ENCODE results near the gene KIRREL2. TPM values are rescaled to one million over a fixed set of nuclear protein-coding genes. Genes with fewer than 3 reads are reported as not detected.
A peak's percentile ranks its signal among the peaks of the same experiment; 100 is the strongest.
"Not testable (repeated sequence)": the region's sequence is repeated elsewhere in the genome, so short reads cannot be mapped to it uniquely, and the experiment has no call there.

Gene KIRREL2
- total RNA-seq, 1 experiment from 2014 or later, result not detected

GRCh38 chr19:35891819-35892218 lies 35.1 kb downstream of the KIRREL2 start:
- H3K36me3 ChIP-seq (ENCODE audit: insufficient read depth, low read length), result not testable (repeated sequence)

DNA sequence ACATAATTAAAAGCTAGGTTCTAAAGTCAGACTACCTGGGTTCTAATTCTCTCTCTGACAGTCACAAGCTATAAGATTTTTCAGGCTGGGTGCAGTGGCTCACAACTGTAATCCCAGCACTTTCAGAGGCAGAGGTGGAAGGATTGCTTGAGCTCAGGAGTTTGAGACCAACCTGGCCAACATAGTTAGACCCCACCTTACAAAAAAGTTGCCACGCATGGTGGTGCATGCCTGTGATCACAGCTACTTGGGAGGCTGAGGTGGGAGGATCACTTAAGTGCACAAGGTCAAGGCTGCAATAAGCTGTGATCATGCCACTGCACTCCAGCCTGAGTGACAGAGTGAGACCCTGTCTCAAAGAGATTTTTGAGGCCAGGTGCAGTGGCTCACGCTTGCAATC lies 37.6 kb downstream of the KIRREL2 start:
- no peaks in the 10 kb centered on the region for H3K27me3 ChIP-seq (ENCODE audit: low read length)
- H2AFZ ChIP-seq (ENCODE audit: low read length), result no peak overlapping the region
- peaks cover 7% of the 10 kb centered on the region for H3K36me3 ChIP-seq (ENCODE audit: insufficient read depth, low read length)
- H3K9ac ChIP-seq (ENCODE audit: low read length), result no peak overlapping the region
- H3K79me2 ChIP-seq (ENCODE audit: low read length), result peaks cover 18% of the 10 kb centered on the region
- H3K4me3 ChIP-seq (ENCODE audit: low read length), result no peak overlapping the region
- H3K27ac ChIP-seq (ENCODE audit: low read length), result no peak overlapping the region
- no peaks in the 10 kb centered on the region for H3K9me3 ChIP-seq (ENCODE audit: low read length)
- no peaks in the 10 kb centered on the region for H3K9me2 ChIP-seq (replicated peaks; ENCODE audit: insufficient read depth, low read length)
- DNase-seq, result no peak
- H3K4me2 ChIP-seq (ENCODE audit: low read depth, low read length, poor library complexity, severe bottlenecking), result no peak overlapping the region
- peaks cover 9% of the 10 kb centered on the region for H3K4me1 ChIP-seq (ENCODE audit: low read length)
- no peaks in the 10 kb centered on the region for H4K20me1 ChIP-seq (ENCODE audit: insufficient read depth, low read depth, low read length)

More at GRCh38 chr19:35891819-35892218, 35.1 kb downstream of the KIRREL2 start:
- H2AFZ ChIP-seq (ENCODE audit: low read length); H3K4me3 ChIP-seq (ENCODE audit: low read length); H3K4me1 ChIP-seq (ENCODE audit: low read length); H4K20me1 ChIP-seq (ENCODE audit: insufficient read depth, low read depth, low read length); H3K9ac ChIP-seq (ENCODE audit: low read length); H3K9me3 ChIP-seq (ENCODE audit: low read length); H3K4me2 ChIP-seq (ENCODE audit: low read depth, low read length, poor library complexity, severe bottlenecking); H3K27ac ChIP-seq (ENCODE audit: low read length); H3K79me2 ChIP-seq (ENCODE audit: low read length); H3K9me2 ChIP-seq (replicated peaks; ENCODE audit: insufficient read depth, low read length); DNase-seq; H3K27me3 ChIP-seq (ENCODE audit: low read length): not testable (repeated sequence)

GRCh38 chr19:35895911-35896642 lies 39.4 kb downstream of the KIRREL2 start:
- peaks cover 5% of the 10 kb centered on the region; the same call in 1 of the 2 replicates for H3K36me3 ChIP-seq (ENCODE audit: insufficient read depth, low read length)

DNA sequence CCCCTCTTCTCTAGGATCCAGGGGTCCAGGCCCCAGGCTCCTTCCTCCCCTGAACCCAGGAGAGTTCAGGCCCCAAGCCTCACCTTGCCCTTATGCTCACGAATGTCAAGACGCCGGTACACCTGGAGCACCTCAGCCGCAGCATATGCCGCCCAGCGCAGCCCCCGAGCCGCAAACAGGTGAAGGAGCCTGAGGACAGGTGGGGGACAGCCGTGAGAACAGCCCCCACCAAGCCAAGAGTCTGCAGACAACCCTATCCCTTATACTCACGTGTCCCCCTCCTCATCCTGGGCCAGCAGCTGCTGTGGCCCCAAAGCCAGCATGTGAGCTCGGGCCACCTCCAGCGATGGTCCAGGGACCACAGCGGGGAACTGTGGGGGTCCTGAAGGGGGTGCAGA lies 39.9 kb downstream of the KIRREL2 start:
- Histone ChIP-seq H3K9me2 (replicated peaks; ENCODE audit: insufficient read depth, low read length) (no peaks in the 10 kb centered on the region), H4K20me1 (ENCODE audit: insufficient read depth, low read depth, low read length) (no peaks in the 10 kb centered on the region), H3K79me2 (ENCODE audit: low read length) (peaks cover 21% of the 10 kb centered on the region), H3K4me2 (ENCODE audit: low read depth, low read length, poor library complexity, severe bottlenecking) (no peak overlapping the region), H3K4me3 (ENCODE audit: low read length) (no peak overlapping the region), H3K27me3 (ENCODE audit: low read length) (no peaks in the 10 kb centered on the region), H3K27ac (ENCODE audit: low read length) (no peak overlapping the region), H3K36me3 (ENCODE audit: insufficient read depth, low read length) (0 out of 2 replicates have a peak, but pooled peaks cover 4% of the 10 kb centered on the region), H3K4me1 (ENCODE audit: low read length) (peaks cover 24% of the 10 kb centered on the region), H3K9me3 (ENCODE audit: low read length) (no peaks in the 10 kb centered on the region), H2AFZ (ENCODE audit: low read length) (no peak overlapping the region), H3K9ac (ENCODE audit: low read length) (no peak overlapping the region)
- DNase-seq, result peak; percentile 24

More at GRCh38 chr19:35895911-35896642, 39.4 kb downstream of the KIRREL2 start:
- DNase-seq, result peak; percentile 34
- Histone ChIP-seq H3K4me2 (ENCODE audit: low read depth, low read length, poor library complexity, severe bottlenecking) (no peak overlapping the region), H2AFZ (ENCODE audit: low read length) (no peak overlapping the region), H3K9me3 (ENCODE audit: low read length) (no peaks in the 10 kb centered on the region), H3K79me2 (ENCODE audit: low read length) (peaks cover 21% of the 10 kb centered on the region), H3K27ac (ENCODE audit: low read length) (no peak overlapping the region), H4K20me1 (ENCODE audit: insufficient read depth, low read depth, low read length) (no peaks in the 10 kb centered on the region), H3K9me2 (replicated peaks; ENCODE audit: insufficient read depth, low read length) (no peaks in the 10 kb centered on the region), H3K4me3 (ENCODE audit: low read length) (no peak overlapping the region), H3K9ac (ENCODE audit: low read length) (no peak overlapping the region), H3K4me1 (ENCODE audit: low read length) (peaks cover 19% of the 10 kb centered on the region), H3K27me3 (ENCODE audit: low read length) (no peaks in the 10 kb centered on the region)

DNA sequence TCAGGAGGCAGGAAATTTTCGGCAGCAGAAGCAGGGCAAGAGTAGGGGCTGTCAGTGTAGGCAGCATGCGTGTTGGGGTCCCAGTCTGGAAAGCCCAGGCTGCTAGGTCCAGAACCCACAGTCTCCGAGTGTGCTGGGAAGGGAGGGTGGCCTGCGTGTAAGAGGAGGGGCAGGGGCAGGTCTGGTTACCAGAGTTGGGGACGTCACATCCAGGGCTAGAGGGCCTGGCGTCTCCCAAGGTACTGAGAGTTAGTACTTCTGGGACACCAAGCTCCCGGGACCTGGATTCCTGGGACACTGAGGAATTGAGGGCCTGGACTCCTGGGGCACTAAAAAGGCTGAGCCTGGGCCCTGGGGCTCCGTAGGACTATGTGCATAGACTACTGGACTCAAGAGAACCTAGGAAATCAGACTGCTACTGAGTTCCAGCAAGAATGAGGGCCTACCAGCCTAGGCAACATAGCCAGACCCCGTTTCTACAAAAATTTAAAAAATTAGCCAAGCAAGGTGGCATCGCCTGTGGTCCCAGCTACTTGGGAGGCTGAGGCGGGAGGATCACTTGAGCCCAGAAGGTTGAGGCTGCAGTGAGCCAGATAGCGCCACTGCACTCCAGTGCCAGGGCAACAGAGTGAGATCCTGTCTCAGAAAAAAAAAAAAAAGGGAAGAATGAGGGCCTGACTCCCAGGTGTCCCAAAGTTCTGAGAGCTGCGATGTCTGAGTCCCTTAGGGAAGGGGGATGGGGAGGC lies 41.2 kb downstream of the KIRREL2 start:
- H3K27ac ChIP-seq (ENCODE audit: low read length), result peak overlapping the region; percentile 59; the same call in 1 of the 2 replicates
- peak overlapping the region; percentile 99 for H3K9ac ChIP-seq (ENCODE audit: low read length)
- H3K4me3 ChIP-seq (ENCODE audit: low read length), result peak overlapping the region; percentile 94
- no peaks in the 10 kb centered on the region for H3K27me3 ChIP-seq (ENCODE audit: low read length)
- peaks cover 21% of the 10 kb centered on the region for H3K79me2 ChIP-seq (ENCODE audit: low read length)
- no peaks in the 10 kb centered on the region for H3K9me2 ChIP-seq (replicated peaks; ENCODE audit: insufficient read depth, low read length)
- no peaks in the 10 kb centered on the region for H3K9me3 ChIP-seq (ENCODE audit: low read length)
- H3K4me2 ChIP-seq (ENCODE audit: low read depth, low read length, poor library complexity, severe bottlenecking), result peak overlapping the region; percentile 100
- no peaks in the 10 kb centered on the region for H4K20me1 ChIP-seq (ENCODE audit: insufficient read depth, low read depth, low read length)
- peaks cover 37% of the 10 kb centered on the region for H3K4me1 ChIP-seq (ENCODE audit: low read length)
- no peak for DNase-seq
- no peak overlapping the region; the same call in 1 of the 2 replicates for H2AFZ ChIP-seq (ENCODE audit: low read length)
- 0 out of 2 replicates have a peak, but pooled peaks cover 4% of the 10 kb centered on the region for H3K36me3 ChIP-seq (ENCODE audit: insufficient read depth, low read length)

DNA sequence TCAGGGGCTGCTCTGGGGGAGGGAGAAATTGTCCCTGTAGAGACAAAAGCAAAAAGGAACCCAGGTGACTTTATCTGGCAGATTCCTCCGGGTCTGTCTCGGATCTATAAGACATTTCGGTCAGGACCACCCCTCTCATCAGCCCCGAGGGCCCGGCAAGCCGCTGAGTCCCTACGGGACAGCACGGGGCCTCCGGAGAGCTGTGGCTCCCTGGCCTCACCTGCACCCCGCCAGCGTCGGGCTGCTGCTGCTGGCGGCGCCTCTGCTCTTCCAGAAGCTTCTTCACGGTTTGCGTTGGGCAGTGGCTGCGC lies 41.7 kb downstream of the KIRREL2 start:
- peaks cover 21% of the 10 kb centered on the region for H3K79me2 ChIP-seq (ENCODE audit: low read length)
- H2AFZ ChIP-seq (ENCODE audit: low read length), result peak overlapping the region; percentile 81

DNA sequence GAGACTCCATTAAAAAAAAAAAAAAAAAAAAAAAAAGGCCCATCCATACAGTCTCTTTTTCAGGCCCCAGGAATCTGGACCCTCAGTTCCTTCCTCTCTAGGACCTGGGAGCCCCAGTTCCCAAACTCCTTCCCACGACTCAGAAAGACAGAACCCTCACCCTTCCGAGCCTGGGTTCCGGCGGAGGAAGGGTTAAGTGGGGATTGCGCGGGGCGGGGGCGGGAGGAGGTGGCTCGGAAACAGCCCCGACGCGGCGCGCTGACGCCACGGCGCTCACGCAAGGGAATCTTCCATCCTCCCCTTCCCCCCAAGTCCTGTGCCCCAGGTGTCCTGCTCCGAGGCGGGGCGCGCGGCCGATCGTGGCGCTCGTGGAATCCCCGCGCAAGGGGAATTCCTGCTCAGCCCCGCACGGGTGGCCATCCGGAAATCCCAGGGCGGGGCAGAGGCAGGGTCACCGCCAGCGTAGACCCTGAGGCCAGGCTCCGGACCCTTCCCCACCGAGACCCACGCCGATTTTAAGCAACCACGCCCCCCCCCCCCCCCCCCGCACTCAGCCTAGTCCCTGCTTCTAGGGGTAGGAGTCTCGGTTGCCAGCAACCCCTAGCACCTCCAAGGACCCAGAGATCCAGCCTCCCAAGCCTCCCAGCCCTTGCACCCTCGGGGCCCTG lies 43.0 kb downstream of the KIRREL2 start:
- no peaks in the 10 kb centered on the region for H3K9me2 ChIP-seq (replicated peaks; ENCODE audit: insufficient read depth, low read length)
- no peaks in the 10 kb centered on the region for H3K27me3 ChIP-seq (ENCODE audit: low read length)
- DNase-seq, result peak; percentile 95
- peak overlapping the region; percentile 100 for H3K4me2 ChIP-seq (ENCODE audit: low read depth, low read length, poor library complexity, severe bottlenecking)
- peak overlapping the region; percentile 54; the same call in 1 of the 2 replicates for H2AFZ ChIP-seq (ENCODE audit: low read length)
- H3K9ac ChIP-seq (ENCODE audit: low read length), result peak overlapping the region; percentile 99
- peak overlapping the region; percentile 94 for H3K4me3 ChIP-seq (ENCODE audit: low read length)
- H3K9me3 ChIP-seq (ENCODE audit: low read length), result no peaks in the 10 kb centered on the region
- peaks cover 48% of the 10 kb centered on the region for H3K4me1 ChIP-seq (ENCODE audit: low read length)
- peaks cover 21% of the 10 kb centered on the region for H3K79me2 ChIP-seq (ENCODE audit: low read length)
- 0 out of 2 replicates have a peak, but pooled peaks cover 4% of the 10 kb centered on the region for H3K36me3 ChIP-seq (ENCODE audit: insufficient read depth, low read length)
- peak overlapping the region; percentile 77 for H3K27ac ChIP-seq (ENCODE audit: low read length)
- H4K20me1 ChIP-seq (ENCODE audit: insufficient read depth, low read depth, low read length), result no peaks in the 10 kb centered on the region

More for the DNA sequence above, 41.7 kb downstream of the KIRREL2 start:
- H3K9me3 ChIP-seq (ENCODE audit: low read length), result no peaks in the 10 kb centered on the region
- peak overlapping the region; percentile 59 for H3K27ac ChIP-seq (ENCODE audit: low read length)
- H3K27me3 ChIP-seq (ENCODE audit: low read length), result no peaks in the 10 kb centered on the region
- peak overlapping the region; percentile 94 for H3K4me3 ChIP-seq (ENCODE audit: low read length)
- no peaks in the 10 kb centered on the region for H3K9me2 ChIP-seq (replicated peaks; ENCODE audit: insufficient read depth, low read length)
- DNase-seq, result no peak
- H3K36me3 ChIP-seq (ENCODE audit: insufficient read depth, low read length), result 0 out of 2 replicates have a peak, but pooled peaks cover 4% of the 10 kb centered on the region
- no peaks in the 10 kb centered on the region for H4K20me1 ChIP-seq (ENCODE audit: insufficient read depth, low read depth, low read length)
- H3K4me2 ChIP-seq (ENCODE audit: low read depth, low read length, poor library complexity, severe bottlenecking), result peak overlapping the region; percentile 100
- peak overlapping the region; percentile 99 for H3K9ac ChIP-seq (ENCODE audit: low read length)
- H3K4me1 ChIP-seq (ENCODE audit: low read length), result peaks cover 43% of the 10 kb centered on the region

All from Karpas-422 (cell line).